Measurements from ENCODE around the gene SLC16A6.

SLC16A6 gene

DNA sequence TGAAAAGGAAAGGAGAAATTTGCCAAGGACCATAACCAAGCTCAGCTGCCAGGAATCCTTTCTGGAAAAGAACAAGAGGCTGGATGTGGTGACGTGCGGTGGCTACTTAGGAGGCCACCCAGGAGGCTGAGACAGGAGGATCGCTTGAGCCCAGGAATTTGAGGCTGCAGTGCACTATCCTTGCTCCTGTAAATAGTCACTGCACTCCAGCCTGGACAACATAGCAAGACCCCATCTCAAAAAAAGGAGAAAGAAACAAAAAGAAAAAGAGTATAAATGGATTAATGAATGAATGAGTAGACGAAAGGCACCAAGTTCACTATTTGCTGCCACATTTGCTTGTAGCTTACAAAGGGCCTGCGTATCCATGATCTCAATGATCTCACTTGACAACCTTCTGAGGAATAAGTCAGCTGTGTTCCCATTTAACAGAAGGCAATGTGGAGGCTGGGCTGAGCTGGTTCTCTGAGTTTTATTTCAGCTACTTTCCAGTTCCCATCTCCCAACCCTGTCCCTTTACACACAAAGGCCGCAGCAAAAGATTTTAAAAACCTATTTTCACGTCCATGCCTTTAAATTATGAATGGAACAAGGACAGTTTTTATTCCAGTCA is 30.1 kb upstream of the SLC16A6 start:
- TF ChIP-seq, protein P1, sequence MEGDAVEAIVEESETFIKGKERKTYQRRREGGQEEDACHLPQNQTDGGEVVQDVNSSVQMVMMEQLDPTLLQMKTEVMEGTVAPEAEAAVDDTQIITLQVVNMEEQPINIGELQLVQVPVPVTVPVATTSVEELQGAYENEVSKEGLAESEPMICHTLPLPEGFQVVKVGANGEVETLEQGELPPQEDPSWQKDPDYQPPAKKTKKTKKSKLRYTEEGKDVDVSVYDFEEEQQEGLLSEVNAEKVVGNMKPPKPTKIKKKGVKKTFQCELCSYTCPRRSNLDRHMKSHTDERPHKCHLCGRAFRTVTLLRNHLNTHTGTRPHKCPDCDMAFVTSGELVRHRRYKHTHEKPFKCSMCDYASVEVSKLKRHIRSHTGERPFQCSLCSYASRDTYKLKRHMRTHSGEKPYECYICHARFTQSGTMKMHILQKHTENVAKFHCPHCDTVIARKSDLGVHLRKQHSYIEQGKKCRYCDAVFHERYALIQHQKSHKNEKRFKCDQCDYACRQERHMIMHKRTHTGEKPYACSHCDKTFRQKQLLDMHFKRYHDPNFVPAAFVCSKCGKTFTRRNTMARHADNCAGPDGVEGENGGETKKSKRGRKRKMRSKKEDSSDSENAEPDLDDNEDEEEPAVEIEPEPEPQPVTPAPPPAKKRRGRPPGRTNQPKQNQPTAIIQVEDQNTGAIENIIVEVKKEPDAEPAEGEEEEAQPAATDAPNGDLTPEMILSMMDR (IDR thresholded peaks at IDR 0.05; ENCODE audit: low read depth, low read length): no peak
- H3K4me3 ChIP-seq (ENCODE audit: low read depth, low read length): no peak overlapping the region
- in situ Hi-C loops (cut with HindIII; ENCODE audit: low sequenced_read_pairs): no loop called here
- DNase-seq (ENCODE audit: low read depth, low spot score): no peak

DNA sequence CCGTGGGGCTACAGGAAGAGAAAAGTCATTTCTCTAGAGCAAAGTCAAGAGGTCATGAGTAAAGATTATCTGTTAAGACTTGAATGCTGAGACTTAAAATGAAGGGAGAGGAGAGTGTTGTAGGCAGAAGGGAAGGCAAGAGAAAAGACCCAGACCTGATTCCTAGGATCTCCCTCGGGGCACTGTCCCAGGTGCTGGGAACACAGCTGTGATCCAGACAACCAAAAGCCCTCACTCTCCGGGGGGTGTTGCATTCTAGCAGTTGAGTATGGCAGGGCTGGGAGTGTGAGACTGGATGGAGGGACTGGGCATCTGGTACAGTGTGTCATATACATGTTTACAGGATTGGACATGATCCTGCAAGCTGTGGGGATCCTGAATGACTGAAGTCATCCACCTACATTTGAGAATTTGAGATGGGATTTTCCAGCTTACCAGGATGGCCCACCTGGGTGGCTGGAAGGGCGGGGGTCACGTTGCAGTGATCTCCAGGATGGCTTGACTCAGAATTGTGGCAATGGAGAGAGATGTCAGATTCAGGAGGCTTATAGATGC is 29.5 kb upstream of the SLC16A6 start:
- no peak for DNase-seq (ENCODE audit: low read depth, low spot score)
- TF ChIP-seq, protein P1 (IDR thresholded peaks at IDR 0.05; ENCODE audit: low read depth, low read length): no peak
- no peak overlapping the region for H3K4me3 ChIP-seq (ENCODE audit: low read depth, low read length)
- in situ Hi-C loops (cut with HindIII; ENCODE audit: low sequenced_read_pairs): no loop called here

DNA sequence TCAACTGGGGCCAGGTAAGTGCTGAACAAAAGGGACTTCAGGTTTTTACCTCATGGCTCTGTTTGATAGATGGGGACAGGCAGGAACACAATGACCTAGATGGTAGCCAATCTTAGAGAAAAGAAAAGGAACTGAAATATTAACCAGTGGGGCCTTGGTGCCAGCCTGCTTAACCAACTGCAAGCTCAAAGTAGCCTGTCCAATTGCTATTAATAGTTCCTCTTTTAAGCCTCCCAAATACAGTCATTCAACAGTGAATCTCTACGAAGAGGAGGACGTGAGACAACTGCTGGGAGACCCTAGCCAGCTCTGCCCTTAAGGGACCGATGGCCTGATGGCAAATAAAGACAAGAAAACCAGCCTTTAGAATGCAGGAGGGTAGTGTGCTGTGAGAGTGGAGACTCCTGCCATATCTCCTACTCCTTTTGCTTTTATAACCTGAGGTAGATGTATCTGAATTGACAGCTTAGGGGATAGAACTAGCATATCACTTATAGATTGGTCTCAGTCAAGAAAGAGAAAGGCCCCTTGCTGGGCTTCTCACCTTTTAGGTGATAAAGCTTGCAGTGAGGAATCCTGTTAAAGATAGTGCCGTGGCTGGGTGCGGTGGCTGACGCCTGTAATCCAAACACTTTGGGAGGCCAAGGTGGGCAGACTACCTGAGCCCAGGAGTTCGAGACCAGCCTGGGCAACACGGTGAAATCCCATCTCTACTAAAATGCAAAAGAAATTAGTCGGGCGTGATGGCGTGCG is 28.7 kb upstream of the SLC16A6 start:
- TF ChIP-seq, protein P1 (IDR thresholded peaks at IDR 0.05; ENCODE audit: low read depth, low read length): no peak
- no peak overlapping the region for H3K4me3 ChIP-seq (ENCODE audit: low read depth, low read length)
- no peak for DNase-seq (ENCODE audit: low read depth, low spot score)
- in situ Hi-C loops (cut with HindIII; ENCODE audit: low sequenced_read_pairs): no loop called here

DNA sequence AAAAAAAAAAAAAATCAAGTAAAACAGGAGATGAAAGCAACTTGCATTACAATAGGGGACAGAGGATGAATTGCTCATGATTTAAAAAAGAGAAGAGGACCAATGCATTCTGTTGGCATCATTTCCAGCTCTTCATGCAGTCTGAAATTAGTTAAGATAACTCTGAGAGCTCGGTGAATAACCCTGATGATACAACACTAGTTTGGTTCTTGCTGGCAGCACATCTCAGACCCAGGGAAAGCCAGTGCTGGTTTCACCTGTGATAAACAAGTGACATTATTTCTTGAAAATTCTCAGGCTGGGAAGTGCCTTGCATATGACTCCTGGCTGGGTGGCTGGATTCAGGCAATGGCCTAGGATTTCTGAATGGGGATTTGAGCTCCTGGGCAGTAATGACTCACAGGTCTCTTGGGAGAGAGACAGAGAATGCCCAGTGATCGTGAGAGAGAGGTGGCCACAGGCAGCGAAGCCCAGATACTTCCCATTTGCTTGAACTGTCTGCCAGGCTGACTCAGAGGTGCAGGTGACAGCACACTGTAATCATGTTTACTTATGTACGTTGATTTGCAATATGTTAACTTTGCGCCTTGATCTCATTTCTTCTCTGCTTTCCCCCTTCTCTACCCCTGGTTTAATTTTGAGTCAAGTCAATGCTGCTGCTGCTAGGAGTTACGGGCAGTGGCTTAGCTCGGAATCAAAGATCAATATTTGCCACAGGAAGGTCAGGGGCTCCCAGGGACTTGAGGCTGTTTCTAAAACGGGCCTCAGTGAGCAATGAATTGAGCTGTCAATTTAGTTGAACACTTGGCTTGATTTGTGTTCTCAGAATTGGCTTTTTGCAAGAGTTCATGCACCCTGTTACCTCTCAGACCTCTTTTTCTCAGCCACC is 27.4 kb upstream of the SLC16A6 start:
- TF ChIP-seq, protein P1 (IDR thresholded peaks at IDR 0.05; ENCODE audit: low read depth, low read length): no peak
- H3K4me3 ChIP-seq (ENCODE audit: low read depth, low read length): no peak overlapping the region
- in situ Hi-C loops (cut with HindIII; ENCODE audit: low sequenced_read_pairs): no loop called here
- peak; percentile 37 for DNase-seq (ENCODE audit: low read depth, low spot score)

DNA sequence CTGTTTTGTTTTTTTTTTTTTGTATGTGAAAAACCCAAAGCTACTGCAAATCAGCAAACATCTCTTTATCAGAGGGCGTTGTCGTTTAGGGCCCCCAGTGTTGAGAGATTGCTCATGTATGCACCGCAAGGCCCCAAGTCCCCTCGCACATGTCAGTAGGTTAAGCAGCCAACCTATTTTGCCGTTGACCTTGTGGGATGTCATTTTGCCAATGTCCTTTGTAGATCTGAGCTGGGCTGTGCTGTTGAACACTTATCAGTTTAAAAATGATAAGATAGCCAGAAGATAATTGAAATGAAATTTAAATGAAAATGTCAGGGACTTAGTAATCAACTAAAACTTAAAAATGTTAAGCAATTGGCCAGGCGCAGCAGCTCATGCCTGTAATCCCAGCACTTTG is 26.5 kb upstream of the SLC16A6 start:
- in situ Hi-C loops (cut with HindIII; ENCODE audit: low sequenced_read_pairs): no loop called here
- no peak for DNase-seq (ENCODE audit: low read depth, low spot score)
- TF ChIP-seq, protein P1 (IDR thresholded peaks at IDR 0.05; ENCODE audit: low read depth, low read length): no peak
- no peak overlapping the region for H3K4me3 ChIP-seq (ENCODE audit: low read depth, low read length)

DNA sequence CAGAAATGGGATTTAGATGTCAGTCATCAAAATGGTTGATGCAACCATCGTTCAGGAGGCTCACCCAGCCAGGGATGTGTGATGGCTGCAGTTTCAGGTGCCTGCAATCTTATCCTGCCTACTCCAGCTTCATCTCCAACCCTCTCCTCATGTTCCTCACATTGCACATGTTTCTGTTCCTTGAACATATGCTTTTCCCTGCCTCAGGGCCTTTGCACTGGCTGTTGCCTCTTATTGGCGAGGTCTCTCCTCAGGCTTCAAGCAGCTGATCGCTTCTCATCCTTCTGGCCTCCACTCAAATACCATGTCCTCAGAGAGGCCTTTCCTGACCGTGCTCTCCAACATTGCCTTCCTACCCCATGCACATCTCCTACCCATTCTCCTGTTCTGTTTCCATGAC is 25.0 kb upstream of the SLC16A6 start:
- TF ChIP-seq, protein P1 (IDR thresholded peaks at IDR 0.05; ENCODE audit: low read depth, low read length): no peak
- in situ Hi-C loops (cut with HindIII; ENCODE audit: low sequenced_read_pairs): no loop called here
- H3K4me3 ChIP-seq (ENCODE audit: low read depth, low read length): no peak overlapping the region
- DNase-seq (ENCODE audit: low read depth, low spot score): no peak
